ENCODE results near the gene NELL2.

- no peak for TF ChIP-seq CTCF (IDR thresholded peaks at IDR 0.05 in 2 of 3, conservative IDR thresholded peaks at IDR 0.05 in 1 of 3; ENCODE audit: borderline replicate concordance in 1 of 3, insufficient read depth in 1 of 3, low read depth in 2 of 3, low read length in 2 of 3)
- no peak for TF ChIP-seq POLR2A (IDR thresholded peaks at IDR 0.05; ENCODE audit: borderline replicate concordance, extremely low read depth, insufficient read depth, insufficient read length)
- TF ChIP-seq CEBPB (IDR thresholded peaks at IDR 0.05; ENCODE audit: low read depth), result no peak
- TF ChIP-seq ZNF274 (IDR thresholded peaks at IDR 0.05; ENCODE audit: low read depth, low read length), result no peak
- no peak for TF ChIP-seq EZH2 (IDR thresholded peaks at IDR 0.05)
- TF ChIP-seq JUND (IDR thresholded peaks at IDR 0.05), result no peak
- no peak for TF ChIP-seq POLR2AphosphoS5 (IDR thresholded peaks at IDR 0.05; ENCODE audit: low read depth, low read length)
These were observed 364.8 kb downstream of the NELL2 start for GRCh38 chr12:44511289-44511688.

Data from HCT116 (cell line).